Endothelial cell (in vitro differentiated cells): Measurements from ENCODE around the gene OVAAL. TPM values are rescaled to one million over a fixed set of nuclear protein-coding genes. Genes with fewer than 3 reads are reported as not detected.

Source experiments
- DNase-seq: peaks from one replicate; pipeline ENCODE4 v3.0.0; 2021; ENCODE audit warnings: low spot score
- H3K27ac Mint-ChIP-seq: one replicate; pipeline ENCODE4 v1.8.0; 2021; ENCODE audit warnings: mixed read lengths, inconsistent platforms; ENCODE audit not compliant: unreplicated experiment
- H3K27me3 Mint-ChIP-seq: one replicate; pipeline ENCODE4 v1.8.0; 2021; ENCODE audit warnings: mild to moderate bottlenecking, moderate library complexity, mixed read lengths, inconsistent platforms; ENCODE audit not compliant: unreplicated experiment
- H3K36me3 Mint-ChIP-seq: one replicate; pipeline ENCODE4 v1.8.0; 2021; ENCODE audit warnings: mild to moderate bottlenecking, low read depth, mixed read lengths, inconsistent platforms; ENCODE audit not compliant: unreplicated experiment
- H3K4me1 Mint-ChIP-seq: one replicate; pipeline ENCODE4 v1.8.0; 2021; ENCODE audit warnings: mild to moderate bottlenecking, mixed read lengths, inconsistent platforms; ENCODE audit not compliant: unreplicated experiment
- H3K4me3 Mint-ChIP-seq: one replicate; pipeline ENCODE4 v1.8.0; 2021; ENCODE audit warnings: mild to moderate bottlenecking, mixed read lengths, inconsistent platforms; ENCODE audit not compliant: unreplicated experiment
- H3K9me3 Mint-ChIP-seq: one replicate; pipeline ENCODE4 v1.8.0; 2021; ENCODE audit warnings: mixed read lengths, inconsistent platforms; ENCODE audit not compliant: unreplicated experiment
- CTCF ChIP-seq: fragments of 200-600 bp; sonication (generic); IDR thresholded peaks from one replicate; pipeline ENCODE4 v1.5.0; 2021; ENCODE audit warnings: antibody characterized with exemption; ENCODE audit not compliant: unreplicated experiment
- total RNA-seq: library from RNA; stranded (reverse); fragmentation: NEBNext Ultra II Directional; extraction: Animal tissue kit (Norgen Biotek cat#: 25700); gene quantifications from one replicate; pipeline ENCODE4 v1.2.1, GENCODE V29; 2021; ENCODE audit not compliant: unreplicated experiment

Gene OVAAL
- total RNA-seq, 1 donor from 2014 or later: not detected

GRCh38 chr1:180563026-180563827 is 4.5 kb downstream of the OVAAL start:
- H3K4me3 Mint-ChIP-seq: no peak overlapping the region
- no peak for DNase-seq

GRCh38 chr1:180565121-180565871 is 6.5 kb downstream of the OVAAL start:
- Mint-ChIP-seq H3K27me3 (peaks cover 1% of the 10 kb centered on the region), H3K4me1 (peaks cover 17% of the 10 kb centered on the region), H3K9me3 (no peaks in the 10 kb centered on the region), H3K36me3 (no peaks in the 10 kb centered on the region), H3K27ac (no peak overlapping the region), H3K4me3 (no peak overlapping the region)
- no peak for DNase-seq
- TF ChIP-seq CTCF: no peak

More at GRCh38 chr1:180563026-180563827, 4.5 kb downstream of the OVAAL start:
- no peak for TF ChIP-seq CTCF
- no peak overlapping the region for H3K27ac Mint-ChIP-seq
- no peaks in the 10 kb centered on the region for H3K36me3 Mint-ChIP-seq
- H3K27me3 Mint-ChIP-seq: peaks cover 5% of the 10 kb centered on the region
- H3K9me3 Mint-ChIP-seq: no peaks in the 10 kb centered on the region
- peaks cover 17% of the 10 kb centered on the region for H3K4me1 Mint-ChIP-seq

- no peak overlapping the region for H3K27ac Mint-ChIP-seq
- peaks cover 1% of the 10 kb centered on the region for H3K27me3 Mint-ChIP-seq
- no peak for TF ChIP-seq CTCF
These were observed 7.3 kb downstream of the OVAAL start for GRCh38 chr1:180566026-180566425.

GRCh38 chr1:180566495-180566894 is 7.7 kb downstream of the OVAAL start:
- Mint-ChIP-seq H3K4me1 (peaks cover 17% of the 10 kb centered on the region), H3K9me3 (no peaks in the 10 kb centered on the region), H3K4me3 (no peak overlapping the region), H3K27me3 (peaks cover 1% of the 10 kb centered on the region), H3K27ac (no peak overlapping the region), H3K36me3 (no peaks in the 10 kb centered on the region)
- DNase-seq: no peak
- no peak for TF ChIP-seq CTCF

More at GRCh38 chr1:180566026-180566425, 7.3 kb downstream of the OVAAL start:
- Mint-ChIP-seq H3K4me3 (no peak overlapping the region), H3K36me3 (no peaks in the 10 kb centered on the region), H3K4me1 (peaks cover 17% of the 10 kb centered on the region), H3K9me3 (no peaks in the 10 kb centered on the region)
- no peak for DNase-seq

- Mint-ChIP-seq H3K27ac (no peak overlapping the region), H3K9me3 (no peaks in the 10 kb centered on the region), H3K4me1 (peaks cover 17% of the 10 kb centered on the region), H3K4me3 (no peak overlapping the region), H3K27me3 (peaks cover 8% of the 10 kb centered on the region), H3K36me3 (no peaks in the 10 kb centered on the region)
- TF ChIP-seq CTCF: no peak
- no peak for DNase-seq
These were observed 8.9 kb downstream of the OVAAL start for GRCh38 chr1:180567654-180568053.
